Adrenal gland (tissue), 12 donors: ENCODE results near the gene ZNF101. TPM values are rescaled to one million over a fixed set of nuclear protein-coding genes. Genes with fewer than 3 reads are reported as not detected.

Source experiments
- DNase-seq, 7 donors: peaks; one replicate each; pipeline ENCODE4 v3.0.0-alpha.2; 2019 to 2020
- H3K27ac ChIP-seq, 5 donors: fragments of 200-600 bp; sonication (generic) in 4 of 5; 1 replicate in 3 of 5; 2 replicates in 2 of 5; pipeline versions ENCODE4 v1.5.1 to v1.8.0; 2016 to 2020; ENCODE audit warnings: mild to moderate bottlenecking in 1 of 5
- H3K27me3 ChIP-seq: fragments of 200-600 bp; 2 replicates; pipeline ENCODE4 v1.8.0; 2021
- H3K36me3 ChIP-seq, 2 donors: fragments of 200-600 bp; replicated peaks in 1 of 2; 1 replicate in 1 of 2; 2 replicates in 1 of 2; pipeline versions ENCODE4 v1.5.1 to v1.8.0; 2018 to 2022
- H3K4me1 ChIP-seq, 2 donors: fragments of 200-600 bp; replicated peaks in 1 of 2; 1 replicate in 1 of 2; 2 replicates in 1 of 2; pipeline versions ENCODE4 v1.5.1 to v1.8.0; 2018 to 2021
- H3K4me3 ChIP-seq, 4 donors: fragments of 200-600 bp; sonication (generic) in 3 of 4; one replicate each; pipeline ENCODE4 v1.5.1; 2016 to 2018
- H3K9me3 ChIP-seq, 3 donors: fragments of 200-600 bp; sonication (generic) in 1 of 3; replicated peaks in 1 of 3; 1 replicate in 2 of 3; 2 replicates in 1 of 3; pipeline versions ENCODE4 v1.5.1 to v1.8.0; 2016 to 2021
- POLR2A ChIP-seq, 2 donors: fragments of 450-650 bp; IDR thresholded peaks; one replicate each; pipeline ENCODE4 v1.6.1; 2017; ENCODE audit warnings: antibody characterized with exemption in 2 of 2, mild to moderate bottlenecking in 2 of 2, moderate library complexity in 1 of 2
- WGBS, 4 donors: extraction: QIAGEN DNeasy Blood & Tissue Kit in 2 of 4; methylation state at CpG; one replicate each; pipeline versions ENCODE4 v1.1.5 to v1.1.7; 2013 to 2017; 5-methylcytosine and 5-hydroxymethylcytosine counted together
- intact Hi-C, 2 donors: fragments of 100-400 bp; cut with DNase I; formaldehyde crosslinking; loops; one replicate each; pipeline versions ENCODE4 v1.14.1 to v1.15.0; 2022 to 2023
- polyA plus RNA-seq, 3 donors: library from polyadenylated mRNA; stranded (reverse); fragments of 200-250 nt in 2 of 3; fragments of 350-450 nt in 1 of 3; fragmentation: Illumina TruSeq in 1 of 3; extraction: RNeasy Lipid Tissue Mini Kit (QIAGEN cat#74804) in 1 of 3; gene quantifications; one replicate each; pipeline ENCODE4 v1.2.3, GENCODE V29; 2013 to 2014
- total RNA-seq, 9 donors: library from RNA; depleted of rRNA in 4 of 9; stranded (reverse); fragments of >200 nt in 4 of 9; fragments of 120-200 nt in 1 of 9; fragmentation: NEBNext Ultra II Directional in 1 of 9; extraction: Animal tissue kit (Norgen Biotek cat#: 25700) in 1 of 9; gene quantifications; one replicate each; pipeline versions ENCODE4 v1.1.0 to v1.2.4, GENCODE V29; 2013 to 2023
- TF ChIP-seq, protein P1 (sequence below), 6 experiments: fragments of 450-650 bp in 4 of 6; fragments of 200-600 bp in 2 of 6; sonication (generic) in 1 of 6; IDR thresholded peaks; 1 replicate in 5 of 6; 2 replicates in 1 of 6; pipeline versions ENCODE4 v1.5.1 to v1.8.0; 2016 to 2021; ENCODE audit warnings: antibody characterized with exemption in 6 of 6, mild to moderate bottlenecking in 2 of 6, moderate library complexity in 1 of 6
- donor health status: healthy with polysubstance abuse.
- donor health status: Bipolar disorder and iron deficiency.
- donor health status: DM: yes; HTN: yes; CAD: no.
- donor health status: DM: no; HTN: no; CAD: no.
- donor health status: DM: no; HTN: no; CAD: no.
- donor health status: DM: yes; HTN: yes; CAD: no.

The ZNF101 gene
- total and polyA plus RNA-seq, 12 donors, result 1.3 to 11.8 (median 6.3) TPM

GRCh38 chr19:19655051-19655594 is 13.5 kb upstream of the ZNF101 start:
- intact Hi-C loops, result no loop called here
- Histone ChIP-seq H3K27ac (no peak overlapping the region), H3K27me3 (no peaks in the 10 kb centered on the region), H3K4me3 (no peak overlapping the region), H3K9me3 (no peaks in the 10 kb centered on the region), H3K4me1 (no peaks in the 10 kb centered on the region), H3K36me3 (peaks cover 0 to 97% of the 10 kb centered on the region in 2 donors)
- peak in 1 of 7 donors; percentile 12 for DNase-seq
- TF ChIP-seq, protein P1, sequence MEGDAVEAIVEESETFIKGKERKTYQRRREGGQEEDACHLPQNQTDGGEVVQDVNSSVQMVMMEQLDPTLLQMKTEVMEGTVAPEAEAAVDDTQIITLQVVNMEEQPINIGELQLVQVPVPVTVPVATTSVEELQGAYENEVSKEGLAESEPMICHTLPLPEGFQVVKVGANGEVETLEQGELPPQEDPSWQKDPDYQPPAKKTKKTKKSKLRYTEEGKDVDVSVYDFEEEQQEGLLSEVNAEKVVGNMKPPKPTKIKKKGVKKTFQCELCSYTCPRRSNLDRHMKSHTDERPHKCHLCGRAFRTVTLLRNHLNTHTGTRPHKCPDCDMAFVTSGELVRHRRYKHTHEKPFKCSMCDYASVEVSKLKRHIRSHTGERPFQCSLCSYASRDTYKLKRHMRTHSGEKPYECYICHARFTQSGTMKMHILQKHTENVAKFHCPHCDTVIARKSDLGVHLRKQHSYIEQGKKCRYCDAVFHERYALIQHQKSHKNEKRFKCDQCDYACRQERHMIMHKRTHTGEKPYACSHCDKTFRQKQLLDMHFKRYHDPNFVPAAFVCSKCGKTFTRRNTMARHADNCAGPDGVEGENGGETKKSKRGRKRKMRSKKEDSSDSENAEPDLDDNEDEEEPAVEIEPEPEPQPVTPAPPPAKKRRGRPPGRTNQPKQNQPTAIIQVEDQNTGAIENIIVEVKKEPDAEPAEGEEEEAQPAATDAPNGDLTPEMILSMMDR (IDR thresholded peaks at IDR 0.05), result no peak
- TF ChIP-seq POLR2A (IDR thresholded peaks at IDR 0.05), result no peak
- 89 to 95% (median 92%) methylated on average over 15 to 22 of the region's 22 CpGs for WGBS, 4 donors

DNA sequence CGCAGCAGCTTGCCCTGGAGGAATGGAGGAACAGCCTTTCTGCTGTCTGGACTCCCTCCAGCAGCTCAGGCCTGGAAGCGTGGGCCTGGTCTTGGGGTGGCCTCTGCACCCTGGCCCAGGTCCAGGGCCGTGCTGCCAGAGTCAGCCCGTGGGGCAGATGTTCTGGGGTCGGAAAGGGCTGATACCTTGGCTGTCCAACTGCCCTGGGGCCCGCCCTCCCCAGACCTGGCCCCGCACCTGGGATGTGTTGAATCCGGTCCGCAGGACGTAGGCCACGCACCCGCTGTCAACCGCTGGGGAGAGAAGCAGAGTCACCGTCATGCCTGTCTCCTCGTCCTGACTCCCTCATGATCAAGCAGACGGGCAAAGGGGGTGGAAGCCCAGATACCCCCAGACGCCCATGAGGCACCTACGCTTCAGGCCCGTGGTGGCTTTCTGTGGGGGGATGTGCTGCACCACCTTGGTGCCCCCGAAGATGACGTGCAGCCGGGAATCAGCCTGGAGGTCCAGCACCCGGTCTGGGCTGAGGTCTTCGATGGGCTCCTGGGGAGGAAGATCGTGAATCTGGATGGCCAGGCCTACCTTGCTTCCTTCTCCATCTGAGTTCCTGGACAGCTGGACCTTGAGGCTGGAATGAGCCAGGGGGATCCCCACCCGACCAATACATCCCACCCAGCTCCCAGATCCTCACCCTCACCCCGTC is 12.8 kb upstream of the ZNF101 start:
- no peak for TF ChIP-seq POLR2A (IDR thresholded peaks at IDR 0.05)
- TF ChIP-seq, protein P1 (IDR thresholded peaks at IDR 0.05), result no peak
- WGBS, 4 donors, result 88 to 94% (median 93%) methylated on average over 9 to 27 of the region's 27 CpGs
- no peaks in the 10 kb centered on the region for H3K27me3 ChIP-seq
- no peaks in the 10 kb centered on the region for H3K4me1 ChIP-seq
- no peak overlapping the region for H3K4me3 ChIP-seq
- DNase-seq, result no peak
- H3K36me3 ChIP-seq, result peaks cover 0 to 90% of the 10 kb centered on the region in 2 donors
- intact Hi-C loops, result no loop called here
- no peak overlapping the region for H3K27ac ChIP-seq
- H3K9me3 ChIP-seq, result no peaks in the 10 kb centered on the region

GRCh38 chr19:19656451-19657396 is 11.9 kb upstream of the ZNF101 start:
- DNase-seq, result peak in 1 of 7 donors; percentile 14
- no peaks in the 10 kb centered on the region for H3K27me3 ChIP-seq
- H3K36me3 ChIP-seq, result peaks cover 0 to 81% of the 10 kb centered on the region in 2 donors
- 94 to 95% (median 95%) methylated on average over 11 to 33 of the region's 33 CpGs for WGBS, 4 donors
- TF ChIP-seq POLR2A (IDR thresholded peaks at IDR 0.05), result no peak
- TF ChIP-seq, protein P1 (IDR thresholded peaks at IDR 0.05), result no peak
- H3K27ac ChIP-seq, result no peak overlapping the region
- H3K4me3 ChIP-seq, result no peak overlapping the region
- H3K4me1 ChIP-seq, result peaks cover 0 to 9% of the 10 kb centered on the region in 2 donors
- no peaks in the 10 kb centered on the region for H3K9me3 ChIP-seq
- intact Hi-C loops, result no loop called here

- H3K36me3 ChIP-seq, result peaks cover 0 to 74% of the 10 kb centered on the region in 2 donors
- H3K4me3 ChIP-seq, result no peak overlapping the region
- H3K4me1 ChIP-seq, result peaks cover 5 to 15% of the 10 kb centered on the region in 2 donors
- peak in 1 of 7 donors; percentile 15 for DNase-seq
- intact Hi-C loops, result no loop called here
- H3K9me3 ChIP-seq, result no peaks in the 10 kb centered on the region
- H3K27ac ChIP-seq, result no peak overlapping the region
- 80 to 88% (median 83%) methylated on average over 7 to 10 of the region's 10 CpGs for WGBS, 4 donors
- H3K27me3 ChIP-seq, result no peaks in the 10 kb centered on the region
- no peak for TF ChIP-seq POLR2A (IDR thresholded peaks at IDR 0.05)
- TF ChIP-seq, protein P1 (IDR thresholded peaks at IDR 0.05), result no peak
These were observed 11.2 kb upstream of the ZNF101 start for GRCh38 chr19:19657397-19657783.
